GM23338 (cell line): ENCODE measurements around the gene BRAP. TPM values are rescaled to one million over a fixed set of nuclear protein-coding genes. Genes with fewer than 3 reads are reported as not detected.

Source experiments
- ATAC-seq: fragments of 200-7000 bp; cut with Tn5 transposase; 3 replicates; pipeline ENCODE4 v1.9.1; 2020
- DNase-seq: peaks from one replicate; pipeline ENCODE4 v3.0.0-alpha.2; 2015; ENCODE audit warnings: low spot score
- H2AFZ ChIP-seq: fragments of 200-600 bp; sonication (generic); 2 replicates; pipeline ENCODE4 v1.8.0; 2016; ENCODE audit warnings: antibody characterized with exemption, mild to moderate bottlenecking, moderate library complexity
- H3F3A ChIP-seq: fragments of 200-600 bp; sonication (generic); replicated peaks from 2 replicates; pipeline ENCODE4 v1.8.0; 2017; ENCODE audit warnings: antibody characterized with exemption, mixed run types, low read depth
- H3K27ac ChIP-seq: fragments of 200-600 bp; sonication (generic); 2 replicates; pipeline ENCODE4 v1.6.1; 2016; ENCODE audit warnings: low read depth
- H3K27me3 ChIP-seq: fragments of 200-600 bp; sonication (generic); 2 replicates; pipeline ENCODE4 v1.8.0; 2016; ENCODE audit warnings: mild to moderate bottlenecking, mixed run types, moderate library complexity; ENCODE audit not compliant: insufficient read depth
- H3K36me3 ChIP-seq: fragments of 200-600 bp; sonication (generic); 2 replicates; pipeline ENCODE4 v1.8.0; 2016; ENCODE audit warnings: mild to moderate bottlenecking; ENCODE audit not compliant: insufficient read depth
- H3K4me1 ChIP-seq: fragments of 200-600 bp; sonication (generic); 2 replicates; pipeline ENCODE4 v1.8.0; 2016; ENCODE audit warnings: mild to moderate bottlenecking, moderate library complexity; ENCODE audit not compliant: insufficient read depth
- H3K4me2 ChIP-seq: fragments of 200-600 bp; sonication (generic); 2 replicates; pipeline ENCODE4 v1.7.1; 2017; ENCODE audit warnings: mixed run types
- H3K4me3 ChIP-seq: fragments of 200-600 bp; sonication (generic); 2 replicates; pipeline ENCODE4 v1.6.1; 2016; ENCODE audit warnings: mixed run types
- H3K79me2 ChIP-seq: fragments of 200-600 bp; sonication (generic); replicated peaks from 2 replicates; pipeline ENCODE4 v1.8.0; 2017; ENCODE audit warnings: mild to moderate bottlenecking; ENCODE audit not compliant: insufficient read depth
- H3K9me2 ChIP-seq: fragments of 200-600 bp; sonication (generic); 2 replicates; pipeline ENCODE4 v1.8.0; 2017; ENCODE audit not compliant: insufficient read depth
- H4K20me1 ChIP-seq: fragments of 200-600 bp; sonication (generic); replicated peaks from 2 replicates; pipeline ENCODE4 v1.8.0; 2017; ENCODE audit warnings: mild to moderate bottlenecking; ENCODE audit not compliant: insufficient read depth
- H3K27ac Mint-ChIP-seq: 2 replicates; pipeline ENCODE4 v1.8.0; 2020; ENCODE audit warnings: inconsistent platforms, mild to moderate bottlenecking, moderate library complexity, mixed read lengths
- H3K27me3 Mint-ChIP-seq: 3 replicates; pipeline ENCODE4 v1.8.0; 2022; ENCODE audit warnings: low read depth, mild to moderate bottlenecking, moderate library complexity, mixed read lengths, inconsistent platforms; ENCODE audit not compliant: insufficient read depth, poor library complexity
- H3K36me3 Mint-ChIP-seq: 3 replicates; pipeline ENCODE4 v1.8.0; 2021; ENCODE audit warnings: low read depth, mild to moderate bottlenecking, inconsistent platforms, moderate library complexity, mixed read lengths
- H3K4me1 Mint-ChIP-seq: 3 replicates; pipeline ENCODE4 v1.8.0; 2020; ENCODE audit warnings: mild to moderate bottlenecking, inconsistent platforms, mixed read lengths
- H3K4me3 Mint-ChIP-seq: 3 replicates; pipeline ENCODE4 v1.8.0; 2021; ENCODE audit warnings: moderate library complexity, mild to moderate bottlenecking, inconsistent platforms, mixed read lengths
- H3K9me3 Mint-ChIP-seq: 3 replicates; pipeline ENCODE4 v1.8.0; 2020; ENCODE audit warnings: moderate library complexity, mild to moderate bottlenecking, inconsistent platforms, mixed read lengths
- ETS1 ChIP-seq: IDR thresholded peaks from 2 replicates; pipeline ENCODE4 v1.6.1; 2016; ENCODE audit warnings: antibody characterized with exemption
- EZH2 ChIP-seq: fragments of 200-600 bp; sonication (generic); IDR thresholded peaks from one replicate; pipeline ENCODE4 v1.8.0; 2017; ENCODE audit warnings: antibody characterized with exemption, mild to moderate bottlenecking, low read depth; ENCODE audit not compliant: unreplicated experiment
- EZH2phosphoT487 ChIP-seq: fragments of 200-600 bp; sonication (generic); IDR thresholded peaks from one replicate; pipeline ENCODE4 v1.8.1; 2018; ENCODE audit warnings: antibody characterized with exemption; ENCODE audit not compliant: unreplicated experiment
- NANOG ChIP-seq: IDR thresholded peaks from 2 replicates; pipeline ENCODE4 v1.6.1; 2016; ENCODE audit warnings: antibody characterized with exemption, borderline replicate concordance
- POLR2AphosphoS5 ChIP-seq: IDR thresholded peaks from 2 replicates; pipeline ENCODE4 v1.6.1; 2016; ENCODE audit warnings: antibody characterized with exemption, low read depth
- REST ChIP-seq: IDR thresholded peaks from one replicate; pipeline ENCODE4 v1.6.1; 2018; ENCODE audit warnings: antibody characterized with exemption; ENCODE audit not compliant: unreplicated experiment
- ZNF462 ChIP-seq: fragments of 250-450 bp; sonication (Bioruptor Pico); IDR thresholded peaks from 2 replicates; pipeline ENCODE4 v1.5.0; 2020; ENCODE audit warnings: mild to moderate bottlenecking, moderate library complexity
- polyA plus RNA-seq: library from polyadenylated mRNA; unstranded; fragments of >200 nt; fragmentation: Nextera tagmentation; extraction: Ambion mirVana; gene quantifications from 2 replicates; pipeline ENCODE4 v1.2.1, GENCODE V29; 2016
- total RNA-seq: library from RNA; depleted of rRNA; stranded (reverse); fragments of >200 nt; shearing (Covaris generic); gene quantifications from 2 replicates; pipeline ENCODE4 v1.2.3, GENCODE V29; 2014

BRAP gene
- total and polyA plus RNA-seq, 2 experiments from 2014 or later: 14.9 to 19.4 TPM

- TF ChIP-seq REST (no peak), ETS1 (no peak)
Measured at GRCh38 chr12:111628505-111629260, 57.1 kb downstream of the BRAP start (continued).

GRCh38 chr12:111626230-111626629 lies 59.5 kb downstream of the BRAP start:
- H3F3A ChIP-seq: no peaks in the 10 kb centered on the region
- no peak for ATAC-seq
- no peak overlapping the region for H3K4me2 ChIP-seq
- Mint-ChIP-seq H3K27me3 (peaks cover 5% of the 10 kb centered on the region), H3K27ac (no peak overlapping the region), H3K4me1 (no peaks in the 10 kb centered on the region; the same call in 2 of the 3 replicates), H3K36me3 (no peaks in the 10 kb centered on the region), H3K4me3 (no peak overlapping the region), H3K9me3 (no peaks in the 10 kb centered on the region)
- H3K27ac ChIP-seq: no peak overlapping the region
- H3K9me2 ChIP-seq: no peaks in the 10 kb centered on the region
- no peak overlapping the region for H3K4me3 ChIP-seq
- H2AFZ ChIP-seq: no peak overlapping the region
- H3K36me3 ChIP-seq: no peaks in the 10 kb centered on the region
- H3K27me3 ChIP-seq: no peaks in the 10 kb centered on the region
- H3K4me1 ChIP-seq: no peaks in the 10 kb centered on the region
- DNase-seq: no peak
- H4K20me1 ChIP-seq: no peaks in the 10 kb centered on the region
- no peaks in the 10 kb centered on the region for H3K79me2 ChIP-seq
- TF ChIP-seq REST (no peak), EZH2 (no peak), NANOG (no peak), POLR2AphosphoS5 (no peak), EZH2phosphoT487 (no peak), ETS1 (no peak), ZNF462 (CRISPR knock-in tag) (no peak)
